ENCODE results near the gene CLEC6A.
"Not testable (repeated sequence)": the region's sequence is repeated elsewhere in the genome, so short reads cannot be mapped to it uniquely, and the experiment has no call there.

The CLEC6A gene

GRCh38 chr12:8455727-8456360 lies at the start of gene CLEC6A:
Gene CLEC6A, plus strand, starts transcription at chr12:8455962. Its CDS starts 150 bp downstream, at chr12:8456112.
- no peak for DNase-seq (ENCODE audit: low read depth in 2 of 2)

GRCh38 chr12:8419576-8419975 lies 36.2 kb upstream of the CLEC6A start:
- peak in 1 of 2 donors; percentile 14 for DNase-seq (ENCODE audit: low read depth in 2 of 2)

- DNase-seq (ENCODE audit: low read depth in 2 of 2): no peak
Measured at GRCh38 chr12:8420506-8420905, 35.3 kb upstream of the CLEC6A start.

- not testable (repeated sequence) for DNase-seq (ENCODE audit: low read depth in 2 of 2)
Measured at GRCh38 chr12:8444536-8445278, 11.1 kb upstream of the CLEC6A start.

DNA sequence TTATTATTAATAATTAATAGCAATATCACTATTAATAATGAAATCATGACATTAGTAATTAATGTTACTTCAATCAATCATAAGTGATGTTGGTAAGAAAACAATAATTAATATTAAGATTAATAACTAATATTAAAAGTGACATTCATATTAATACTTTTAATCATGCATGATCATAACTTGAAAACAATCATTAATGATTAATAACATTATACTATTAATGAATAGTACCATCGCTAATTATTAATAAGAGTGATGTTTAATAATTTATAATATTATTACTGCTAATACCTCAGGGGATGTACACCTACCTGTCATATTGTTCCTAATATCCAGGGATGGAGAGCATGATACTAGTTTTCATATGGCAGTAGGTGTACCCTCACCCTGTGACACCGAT lies 10.0 kb upstream of the CLEC6A start:
- DNase-seq (ENCODE audit: low read depth in 2 of 2): no peak

GRCh38 chr12:8446642-8447547 lies 8.9 kb upstream of the CLEC6A start:
- no peak for DNase-seq (ENCODE audit: low read depth in 2 of 2)

DNA sequence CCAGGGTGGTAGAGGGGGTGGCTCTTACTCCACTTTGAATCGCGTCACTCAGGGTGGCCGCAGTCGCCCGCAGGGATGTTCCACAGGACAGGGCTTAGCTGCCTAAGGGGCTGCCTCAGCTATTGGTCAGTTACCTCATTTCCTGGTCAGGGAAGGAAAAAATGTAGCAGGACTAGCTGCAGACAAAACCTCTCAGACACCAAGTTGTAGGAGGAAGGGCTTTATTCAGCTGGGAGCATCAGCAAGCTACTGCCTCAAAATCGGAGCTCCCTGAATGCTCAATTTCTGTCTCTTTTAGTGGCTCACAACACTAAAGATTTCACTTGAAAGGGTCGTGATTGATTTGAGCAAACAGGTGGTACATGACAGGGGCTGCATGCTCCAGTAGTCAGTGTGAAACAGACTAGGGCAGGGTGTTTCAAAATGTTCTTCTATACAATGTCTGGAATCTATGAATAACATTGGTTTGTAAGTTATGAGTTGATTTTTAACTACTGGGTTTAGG lies 6.4 kb upstream of the CLEC6A start:
- DNase-seq (ENCODE audit: low read depth in 2 of 2): no peak

GRCh38 chr12:8452036-8452435 lies 3.7 kb upstream of the CLEC6A start:
- no peak for DNase-seq (ENCODE audit: low read depth in 2 of 2)

GRCh38 chr12:8453021-8453513 lies 2.7 kb upstream of the CLEC6A start:
- DNase-seq (ENCODE audit: low read depth in 2 of 2): no peak

- no peak for DNase-seq (ENCODE audit: low read depth in 2 of 2)
Measured at GRCh38 chr12:8453796-8454195, 2.0 kb upstream of the CLEC6A start.

DNA sequence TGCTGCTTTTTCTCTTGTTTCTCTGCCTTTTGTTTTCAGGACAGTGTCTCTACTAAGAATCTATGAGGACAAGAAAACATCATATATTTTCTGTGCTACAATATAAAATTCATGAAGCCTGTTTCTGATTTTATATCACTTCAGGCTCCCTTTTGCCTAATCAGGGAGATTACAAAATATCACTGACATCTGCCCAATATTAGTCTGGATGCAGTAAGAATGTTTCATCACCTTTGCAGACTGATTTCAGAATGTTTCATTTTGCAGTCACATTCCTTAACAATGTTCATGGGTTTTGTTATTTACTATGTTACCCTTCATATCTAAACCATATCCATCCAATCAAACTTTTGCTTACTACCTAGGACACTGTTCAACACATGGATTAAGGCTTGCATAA lies 491 bp upstream of the CLEC6A start:
- no peak for DNase-seq (ENCODE audit: low read depth in 2 of 2)

DNA sequence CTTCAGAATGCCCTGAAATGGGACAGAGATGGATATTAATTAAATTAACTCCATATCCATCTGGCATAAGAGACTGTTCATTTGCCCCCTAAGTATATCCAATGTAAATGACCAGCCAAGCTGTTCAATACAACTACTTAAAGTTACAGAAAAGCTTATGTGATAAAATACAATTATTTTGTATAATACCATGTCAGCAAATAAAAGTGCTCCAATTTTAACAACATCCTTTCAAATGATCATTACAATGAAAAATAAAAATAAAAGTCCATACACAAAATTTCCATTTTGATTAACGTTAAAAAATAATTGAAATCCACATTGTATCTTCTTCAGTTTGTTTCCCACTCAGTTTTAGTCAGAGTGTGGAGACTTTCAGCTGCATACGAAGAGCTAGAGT lies 5.7 kb downstream of the CLEC6A start:
- no peak for DNase-seq (ENCODE audit: low read depth in 2 of 2)

GRCh38 chr12:8465301-8465996 lies 9.7 kb downstream of the CLEC6A start:
- DNase-seq (ENCODE audit: low read depth in 2 of 2): no peak

- no peak for DNase-seq (ENCODE audit: low read depth in 2 of 2)
Measured at GRCh38 chr12:8466241-8466640, 10.5 kb downstream of the CLEC6A start.

- no peak for DNase-seq (ENCODE audit: low read depth in 2 of 2)
Measured at GRCh38 chr12:8471090-8471489, 15.3 kb downstream of the CLEC6A start.

- no peak for DNase-seq (ENCODE audit: low read depth in 2 of 2)
Measured at GRCh38 chr12:8475508-8476203, 19.9 kb downstream of the CLEC6A start.

- no peak for DNase-seq (ENCODE audit: low read depth in 2 of 2)
Measured at GRCh38 chr12:8482571-8483061, 26.9 kb downstream of the CLEC6A start.

DNA sequence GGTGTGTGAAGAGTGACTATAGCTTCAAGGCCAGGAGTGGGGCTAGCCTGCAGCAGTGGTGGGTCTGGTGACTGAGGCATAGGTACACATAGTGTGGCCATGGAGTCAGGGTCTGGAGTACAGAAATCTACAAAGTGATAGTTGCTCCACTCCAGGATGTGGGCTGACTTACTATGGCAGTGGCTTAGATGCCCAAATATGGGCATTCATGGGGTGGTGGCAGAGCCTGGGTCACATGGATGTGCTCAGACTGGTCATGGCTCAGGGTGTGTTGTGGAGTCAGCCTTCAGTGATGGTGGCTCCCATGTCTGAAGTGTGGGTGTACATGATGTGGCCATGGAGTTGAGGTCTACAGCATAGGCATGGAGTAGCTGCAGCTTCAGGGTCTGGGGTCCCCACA lies 27.3 kb downstream of the CLEC6A start:
- DNase-seq (ENCODE audit: low read depth in 2 of 2): no peak

DNA sequence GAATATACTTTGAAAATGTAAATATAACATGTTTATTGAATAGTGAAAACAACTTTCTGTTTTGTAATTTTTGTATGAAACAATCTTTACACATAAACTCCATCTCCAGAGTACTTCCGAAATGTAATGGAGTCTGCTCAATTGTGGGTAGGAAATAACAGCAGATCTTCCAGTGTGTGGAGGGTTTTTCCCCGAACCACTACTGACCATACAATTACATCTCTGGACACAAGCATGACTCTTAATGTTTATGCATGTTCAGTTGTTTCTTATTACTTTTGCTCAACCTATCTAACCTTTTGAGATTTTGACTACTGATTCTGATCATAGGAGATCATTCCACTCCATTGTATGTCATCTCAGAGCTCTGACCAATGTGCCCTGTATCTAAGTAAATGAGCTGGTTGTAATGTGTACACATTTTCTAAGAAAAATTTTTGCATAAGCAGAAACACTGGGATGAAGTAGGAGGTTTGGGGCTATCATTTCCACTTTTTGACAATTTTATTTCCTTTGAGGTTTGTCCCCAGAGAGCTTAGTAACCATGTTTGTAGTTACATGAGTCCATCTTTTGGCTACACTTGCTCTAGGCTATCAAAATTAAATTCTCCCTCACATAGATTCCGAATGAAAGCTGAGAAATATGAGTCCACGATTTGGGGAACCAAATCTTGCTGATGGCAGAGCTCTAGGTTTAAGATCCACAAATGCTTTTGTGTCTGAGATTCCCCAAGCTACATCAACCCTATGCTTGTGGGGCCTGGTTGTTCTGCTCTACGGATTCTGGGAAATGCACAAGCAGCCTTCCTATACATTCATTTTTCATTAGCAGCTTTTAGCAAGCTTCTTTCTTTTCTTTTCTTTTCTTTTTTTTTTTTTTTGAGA lies 36.1 kb downstream of the CLEC6A start:
- no peak for DNase-seq (ENCODE audit: low read depth in 2 of 2)

- peak in 1 of 2 donors; percentile 33 for DNase-seq (ENCODE audit: low read depth in 2 of 2)
Measured at GRCh38 chr12:8493084-8493483, 37.3 kb downstream of the CLEC6A start.

All from activated CD8-positive, alpha-beta memory T cell treated with anti-CD3 and anti-CD28 coated beads for 4 hours (primary cell).